OCI-LY7 (cell line): ENCODE measurements around the gene HAUS1.

Experiments
- EZH2phosphoT487 ChIP-seq: fragments of 200-600 bp; sonication (generic); IDR thresholded peaks from 2 replicates; pipeline ENCODE4 v1.6.1; 2018; ENCODE audit warnings: low read depth, borderline replicate concordance, mild to moderate bottlenecking, mixed run types, antibody characterized with exemption, low read length, moderate library complexity, mixed read lengths
- TF ChIP-seq, protein P1 (sequence below): fragments of 200-600 bp; sonication (generic); conservative IDR thresholded peaks from 2 replicates; pipeline ENCODE4 v1.5.1; 2014; ENCODE audit warnings: mild to moderate bottlenecking, antibody characterized with exemption, low read length, moderate library complexity, mixed read lengths

DNA sequence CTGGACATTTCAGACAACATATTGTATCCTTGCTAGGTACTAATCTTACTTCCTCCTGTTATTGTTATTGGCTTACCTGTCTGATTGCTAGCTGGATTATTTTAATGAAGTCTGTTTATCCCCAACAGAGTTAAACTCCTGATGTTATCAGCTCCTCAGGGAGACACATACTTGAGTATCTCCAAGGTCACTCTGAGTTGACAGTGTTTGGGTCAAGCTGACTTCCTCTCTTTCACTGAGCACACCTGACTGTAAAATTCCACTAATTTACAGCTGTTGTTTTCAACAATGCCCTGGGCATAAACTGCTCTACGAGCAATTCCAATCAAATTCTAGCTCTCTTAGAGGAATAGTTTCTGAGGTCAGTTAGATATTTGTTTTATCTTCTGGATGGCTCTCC lies 9.6 kb downstream of the HAUS1 start:
- TF ChIP-seq, protein P1, sequence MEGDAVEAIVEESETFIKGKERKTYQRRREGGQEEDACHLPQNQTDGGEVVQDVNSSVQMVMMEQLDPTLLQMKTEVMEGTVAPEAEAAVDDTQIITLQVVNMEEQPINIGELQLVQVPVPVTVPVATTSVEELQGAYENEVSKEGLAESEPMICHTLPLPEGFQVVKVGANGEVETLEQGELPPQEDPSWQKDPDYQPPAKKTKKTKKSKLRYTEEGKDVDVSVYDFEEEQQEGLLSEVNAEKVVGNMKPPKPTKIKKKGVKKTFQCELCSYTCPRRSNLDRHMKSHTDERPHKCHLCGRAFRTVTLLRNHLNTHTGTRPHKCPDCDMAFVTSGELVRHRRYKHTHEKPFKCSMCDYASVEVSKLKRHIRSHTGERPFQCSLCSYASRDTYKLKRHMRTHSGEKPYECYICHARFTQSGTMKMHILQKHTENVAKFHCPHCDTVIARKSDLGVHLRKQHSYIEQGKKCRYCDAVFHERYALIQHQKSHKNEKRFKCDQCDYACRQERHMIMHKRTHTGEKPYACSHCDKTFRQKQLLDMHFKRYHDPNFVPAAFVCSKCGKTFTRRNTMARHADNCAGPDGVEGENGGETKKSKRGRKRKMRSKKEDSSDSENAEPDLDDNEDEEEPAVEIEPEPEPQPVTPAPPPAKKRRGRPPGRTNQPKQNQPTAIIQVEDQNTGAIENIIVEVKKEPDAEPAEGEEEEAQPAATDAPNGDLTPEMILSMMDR = no peak
- no peak for TF ChIP-seq EZH2phosphoT487
